OCI-LY7 (cell line): ENCODE results near the gene STX4. TPM values are rescaled to one million over a fixed set of nuclear protein-coding genes. Genes with fewer than 3 reads are reported as not detected.

Source experiments
- BruUV-seq: library from RNA; stranded (reverse); fragments of 400-500 nt; replicated peaks from 2 replicates; lab custom pipeline; 2021; lab: Mats Ljungman, UMichigan
- CTCF ChIA-PET: fragments of 300-600 bp; sonication (Branson Sonifier 250); formaldehyde crosslinking; loops from one replicate; lab custom pipeline; 2022; ENCODE audit warnings: antibody characterized with exemption; ENCODE audit not compliant: unreplicated experiment; lab: Charles Lee
- POLR2A ChIA-PET: fragments of 300-600 bp; sonication (Branson Sonifier 250); formaldehyde crosslinking; loops from one replicate; lab custom pipeline; 2022; ENCODE audit warnings: antibody characterized with exemption; lab: Charles Lee
- DNase-seq: peaks from one replicate; pipeline ENCODE4 v3.0.0-alpha.2; 2015; ENCODE audit warnings: low spot score
- H2AFZ ChIP-seq: fragments of 200-600 bp; sonication (generic), shearing (Covaris generic); 2 replicates; pipeline ENCODE4 v1.6.1; 2014; ENCODE audit warnings: mild to moderate bottlenecking, antibody characterized with exemption, low read length, moderate library complexity
- H3K27ac ChIP-seq: fragments of 200-600 bp; sonication (generic); 2 replicates; pipeline ENCODE4 v1.5.1; 2014; ENCODE audit warnings: mixed run types, low read depth, mild to moderate bottlenecking, moderate library complexity, low read length, inconsistent platforms; ENCODE audit not compliant: poor library complexity, severe bottlenecking
- H3K36me3 ChIP-seq: fragments of 200-600 bp; sonication (generic); 2 replicates; pipeline ENCODE4 v1.6.1; 2014; ENCODE audit warnings: mild to moderate bottlenecking, antibody characterized with exemption, low read length, moderate library complexity, mixed read lengths; ENCODE audit not compliant: insufficient read depth
- H3K4me1 ChIP-seq: fragments of 200-600 bp; sonication (generic); 2 replicates; pipeline ENCODE4 v1.5.1; 2014; ENCODE audit warnings: mild to moderate bottlenecking, low read length; ENCODE audit not compliant: insufficient read depth, poor library complexity, severe bottlenecking
- H3K4me2 ChIP-seq: fragments of 200-600 bp; sonication (generic); 2 replicates; pipeline ENCODE4 v1.6.1; 2014; ENCODE audit warnings: mild to moderate bottlenecking, low read length
- H3K4me3 ChIP-seq: fragments of 200-600 bp; sonication (generic); 2 replicates; pipeline ENCODE4 v1.5.1; 2014; ENCODE audit warnings: mild to moderate bottlenecking, low read depth, low read length; ENCODE audit not compliant: poor library complexity, severe bottlenecking
- H3K79me2 ChIP-seq: fragments of 200-600 bp; sonication (generic); 2 replicates; pipeline ENCODE4 v1.6.1; 2016; ENCODE audit warnings: low read depth, mild to moderate bottlenecking, low read length, moderate library complexity, mixed read lengths; ENCODE audit not compliant: insufficient read depth
- H3K9me2 ChIP-seq: fragments of 200-600 bp; sonication (generic); 2 replicates; pipeline ENCODE4 v1.6.1; 2016; ENCODE audit warnings: mild to moderate bottlenecking, low read length, mixed read lengths; ENCODE audit not compliant: insufficient read depth
- H3K9me3 ChIP-seq: fragments of 200-600 bp; sonication (generic); 2 replicates; pipeline ENCODE4 v1.6.1; 2014; ENCODE audit warnings: mild to moderate bottlenecking, mixed run types, low read length, mixed read lengths
- H4K20me1 ChIP-seq: fragments of 200-600 bp; sonication (generic); 2 replicates; pipeline ENCODE4 v1.6.1; 2014; ENCODE audit warnings: mild to moderate bottlenecking, antibody characterized with exemption, low read length, moderate library complexity, mixed read lengths; ENCODE audit not compliant: insufficient read depth
- EZH2phosphoT487 ChIP-seq: fragments of 200-600 bp; sonication (generic); IDR thresholded peaks from 2 replicates; pipeline ENCODE4 v1.6.1; 2018; ENCODE audit warnings: low read depth, borderline replicate concordance, mild to moderate bottlenecking, mixed run types, antibody characterized with exemption, low read length, moderate library complexity, mixed read lengths
- intact Hi-C: fragments of 100-400 bp; cut with micrococcal nuclease; formaldehyde crosslinking; loops from one replicate; pipeline ENCODE4 v1.10.0; 2022; ENCODE audit not compliant: unreplicated experiment
- total RNA-seq, 2 experiments: library from RNA; depleted of rRNA in 1 of 2; stranded (reverse); fragments of >200 nt in 1 of 2; shearing (Covaris generic) in 1 of 2; gene quantifications; 2 replicates each; pipeline ENCODE4 v1.2.3, GENCODE V29; 2014 to 2022
- TF ChIP-seq, protein P1 (sequence below): fragments of 200-600 bp; sonication (generic); conservative IDR thresholded peaks from 2 replicates; pipeline ENCODE4 v1.5.1; 2014; ENCODE audit warnings: mild to moderate bottlenecking, antibody characterized with exemption, low read length, moderate library complexity, mixed read lengths

The STX4 gene
- total RNA-seq, 2 experiments from 2014 or later = 16.6 to 40.5 TPM

DNA sequence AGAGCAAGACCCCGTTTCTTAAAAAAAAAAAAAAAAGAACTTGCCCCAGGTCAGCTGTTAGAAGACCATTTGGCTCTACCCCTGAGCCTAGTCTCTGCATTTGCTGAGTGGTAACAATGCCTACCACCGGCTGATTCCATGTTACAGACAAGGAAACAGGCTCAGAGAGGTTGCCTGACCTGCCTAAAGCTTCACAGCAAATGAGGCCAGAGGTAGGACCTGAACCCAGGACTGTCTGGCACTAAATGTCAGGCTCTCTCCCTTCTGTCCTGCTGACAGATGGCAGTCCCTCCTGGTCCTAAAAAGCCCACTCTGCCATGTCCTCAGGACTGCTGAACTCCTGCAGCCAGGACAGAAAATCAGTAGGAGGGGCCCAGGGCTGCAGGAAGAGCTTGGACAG lies 28.7 kb upstream of the STX4 start:
- no peaks in the 10 kb centered on the region for H3K9me2 ChIP-seq
- POLR2A ChIA-PET = interaction anchor here (0.7 kb wide), 1 partner anchor 65 kb away, joined by 3 read pairs; no protein-coding TSS in a partner anchor
- CTCF ChIA-PET = no interaction called here

DNA sequence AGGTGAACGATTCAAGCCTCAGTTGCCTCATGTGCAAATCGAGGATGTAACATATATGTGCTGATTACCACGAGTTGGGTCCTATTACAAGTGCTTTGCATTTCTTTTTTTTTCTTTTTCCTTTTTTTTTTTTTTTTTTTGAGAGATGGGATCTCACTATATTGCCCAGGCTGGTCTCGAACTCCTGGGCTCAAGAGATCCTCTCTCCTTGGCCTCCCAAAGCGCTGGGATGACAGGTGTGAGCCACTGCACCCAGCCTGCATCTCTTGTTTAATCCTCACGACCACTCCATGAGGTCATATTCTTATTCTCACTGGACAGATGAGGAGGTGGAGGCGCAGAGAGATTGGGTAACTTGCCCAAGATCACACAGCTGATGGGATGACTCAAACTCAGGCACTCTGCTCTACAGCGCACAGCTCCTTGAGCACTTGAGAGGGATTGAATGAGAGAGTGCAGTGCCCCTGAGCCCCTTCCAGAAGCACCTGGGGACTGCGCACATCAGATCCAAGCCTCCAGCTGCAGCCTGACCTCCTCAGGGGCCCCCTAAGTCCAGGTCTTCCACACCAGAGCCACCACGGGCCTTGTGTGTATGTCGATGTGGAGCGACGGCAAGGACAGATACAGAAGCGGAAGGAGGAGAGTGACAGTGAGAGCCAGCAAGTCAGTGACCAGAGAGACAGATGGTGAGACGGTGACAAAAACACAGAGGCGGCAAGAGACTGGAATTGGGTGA lies 27.8 kb upstream of the STX4 start:
- no peak for TF ChIP-seq EZH2phosphoT487
- TF ChIP-seq, protein P1, sequence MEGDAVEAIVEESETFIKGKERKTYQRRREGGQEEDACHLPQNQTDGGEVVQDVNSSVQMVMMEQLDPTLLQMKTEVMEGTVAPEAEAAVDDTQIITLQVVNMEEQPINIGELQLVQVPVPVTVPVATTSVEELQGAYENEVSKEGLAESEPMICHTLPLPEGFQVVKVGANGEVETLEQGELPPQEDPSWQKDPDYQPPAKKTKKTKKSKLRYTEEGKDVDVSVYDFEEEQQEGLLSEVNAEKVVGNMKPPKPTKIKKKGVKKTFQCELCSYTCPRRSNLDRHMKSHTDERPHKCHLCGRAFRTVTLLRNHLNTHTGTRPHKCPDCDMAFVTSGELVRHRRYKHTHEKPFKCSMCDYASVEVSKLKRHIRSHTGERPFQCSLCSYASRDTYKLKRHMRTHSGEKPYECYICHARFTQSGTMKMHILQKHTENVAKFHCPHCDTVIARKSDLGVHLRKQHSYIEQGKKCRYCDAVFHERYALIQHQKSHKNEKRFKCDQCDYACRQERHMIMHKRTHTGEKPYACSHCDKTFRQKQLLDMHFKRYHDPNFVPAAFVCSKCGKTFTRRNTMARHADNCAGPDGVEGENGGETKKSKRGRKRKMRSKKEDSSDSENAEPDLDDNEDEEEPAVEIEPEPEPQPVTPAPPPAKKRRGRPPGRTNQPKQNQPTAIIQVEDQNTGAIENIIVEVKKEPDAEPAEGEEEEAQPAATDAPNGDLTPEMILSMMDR = no peak
- CTCF ChIA-PET = no interaction called here

More for the DNA sequence above, 28.7 kb upstream of the STX4 start:
- Histone ChIP-seq H3K27ac (no peak overlapping the region), H3K79me2 (no peaks in the 10 kb centered on the region), H3K4me3 (no peak overlapping the region), H4K20me1 (no peaks in the 10 kb centered on the region), H2AFZ (no peak overlapping the region), H3K36me3 (no peaks in the 10 kb centered on the region), H3K9me3 (no peaks in the 10 kb centered on the region), H3K4me1 (no peaks in the 10 kb centered on the region), H3K4me2 (no peak overlapping the region)
- DNase-seq = no peak
- intact Hi-C loops = no loop called here
- no TSS peak for BruUV-seq
- TF ChIP-seq, protein P1 = no peak
- TF ChIP-seq EZH2phosphoT487 = no peak

DNA sequence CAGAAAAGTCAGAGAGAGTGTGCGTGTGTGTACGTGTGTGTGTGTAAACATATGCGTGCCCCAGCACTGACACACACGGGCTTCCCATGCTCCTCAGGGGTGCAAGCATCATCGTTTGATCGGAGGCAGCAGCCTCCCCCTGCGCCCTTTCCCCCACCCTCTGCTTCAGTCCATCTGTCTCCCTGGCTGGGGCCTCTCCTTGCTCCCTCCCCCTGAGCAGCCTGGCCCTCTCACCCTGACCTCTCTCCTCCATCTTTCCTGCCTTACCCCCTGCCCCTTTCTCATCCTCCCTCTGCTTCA lies 27.3 kb upstream of the STX4 start:
- Histone ChIP-seq H3K27ac (no peak overlapping the region), H3K79me2 (no peaks in the 10 kb centered on the region), H3K4me2 (no peak overlapping the region), H4K20me1 (no peaks in the 10 kb centered on the region), H3K4me1 (no peaks in the 10 kb centered on the region), H2AFZ (no peak overlapping the region), H3K9me3 (no peaks in the 10 kb centered on the region), H3K9me2 (no peaks in the 10 kb centered on the region), H3K4me3 (no peak overlapping the region), H3K36me3 (no peaks in the 10 kb centered on the region)
- no peak for DNase-seq
- POLR2A ChIA-PET = no interaction called here
- no peak for TF ChIP-seq EZH2phosphoT487
- TF ChIP-seq, protein P1 = no peak
- no TSS peak for BruUV-seq
- intact Hi-C loops = no loop called here
- CTCF ChIA-PET = no interaction called here

More for the DNA sequence above, 27.8 kb upstream of the STX4 start:
- no peaks in the 10 kb centered on the region for H3K9me2 ChIP-seq
- H4K20me1 ChIP-seq = no peaks in the 10 kb centered on the region
- POLR2A ChIA-PET = no interaction called here
- H3K4me2 ChIP-seq = no peak overlapping the region
- H3K4me3 ChIP-seq = no peak overlapping the region
- no peaks in the 10 kb centered on the region for H3K36me3 ChIP-seq
- H3K27ac ChIP-seq = no peak overlapping the region
- DNase-seq = no peak
- no peak overlapping the region for H2AFZ ChIP-seq
- no TSS peak for BruUV-seq
- H3K79me2 ChIP-seq = no peaks in the 10 kb centered on the region
- H3K4me1 ChIP-seq = no peaks in the 10 kb centered on the region
- intact Hi-C loops = no loop called here
- no peaks in the 10 kb centered on the region for H3K9me3 ChIP-seq
